NCI-H1092 (cell line): ENCODE data around the gene FAM53B.

Experiments used
- DNase-seq: peaks from one replicate; lab custom pipeline; 2025; lab: John Stamatoyannopoulos, UW

Gene FAM53B

DNA sequence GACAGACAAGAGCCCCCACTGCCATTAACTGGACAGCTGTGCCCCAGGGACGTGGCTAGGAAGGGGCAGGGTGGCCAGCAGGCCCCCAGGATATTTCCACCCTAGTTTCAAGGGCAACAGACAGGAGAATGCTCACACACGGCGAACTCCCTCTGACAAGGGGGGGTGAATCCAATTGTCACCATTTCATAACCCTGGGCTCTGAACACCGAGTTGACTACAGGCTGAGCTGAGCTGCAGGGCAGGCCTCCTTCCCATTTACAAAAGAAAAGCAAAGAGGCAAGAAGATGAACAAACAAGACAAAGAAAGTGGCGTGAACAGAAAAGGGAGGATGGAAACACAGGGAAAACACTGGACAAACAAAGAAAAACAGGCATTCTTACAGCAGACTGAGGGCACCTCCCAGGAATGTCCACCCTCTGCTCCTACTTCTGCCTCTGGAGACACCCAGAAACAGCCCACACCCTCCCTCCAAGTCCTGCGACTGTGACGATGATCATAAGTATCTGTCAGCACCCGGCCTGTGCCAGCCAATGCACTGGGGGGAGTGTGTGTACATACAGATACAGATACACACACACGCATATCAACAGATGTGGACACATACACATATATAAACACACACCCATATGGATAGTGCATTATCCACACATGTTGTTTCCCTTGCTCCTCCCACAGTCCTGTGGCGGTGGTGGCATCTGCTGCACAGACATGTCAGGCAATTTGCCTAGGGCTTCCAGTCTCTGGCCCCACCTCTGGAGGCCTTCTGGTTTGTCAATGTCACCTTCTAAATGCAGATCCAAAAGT, 66.2 kb downstream of the FAM53B start:
- no peak for DNase-seq

DNA sequence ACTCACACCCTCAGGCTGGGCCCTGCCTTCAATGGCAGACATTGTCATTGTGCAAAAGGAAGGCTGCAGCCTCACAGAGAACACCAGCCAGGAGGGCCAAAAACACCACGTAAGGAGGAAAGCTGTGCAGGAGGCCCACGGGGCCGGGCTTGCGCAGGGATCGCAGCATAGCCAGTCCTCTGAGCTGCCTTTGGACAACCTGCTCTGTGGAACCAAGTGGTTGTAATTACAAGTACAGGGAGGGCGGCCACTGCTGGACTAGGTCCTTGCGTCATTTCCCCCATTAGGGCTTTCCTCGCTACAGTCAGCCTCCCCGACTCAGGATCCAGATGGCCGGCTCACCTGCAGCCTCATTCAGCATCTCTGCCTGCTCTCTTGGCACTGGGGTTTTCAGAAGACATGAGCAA, 66.9 kb downstream of the FAM53B start:
- DNase-seq, result no peak

DNA sequence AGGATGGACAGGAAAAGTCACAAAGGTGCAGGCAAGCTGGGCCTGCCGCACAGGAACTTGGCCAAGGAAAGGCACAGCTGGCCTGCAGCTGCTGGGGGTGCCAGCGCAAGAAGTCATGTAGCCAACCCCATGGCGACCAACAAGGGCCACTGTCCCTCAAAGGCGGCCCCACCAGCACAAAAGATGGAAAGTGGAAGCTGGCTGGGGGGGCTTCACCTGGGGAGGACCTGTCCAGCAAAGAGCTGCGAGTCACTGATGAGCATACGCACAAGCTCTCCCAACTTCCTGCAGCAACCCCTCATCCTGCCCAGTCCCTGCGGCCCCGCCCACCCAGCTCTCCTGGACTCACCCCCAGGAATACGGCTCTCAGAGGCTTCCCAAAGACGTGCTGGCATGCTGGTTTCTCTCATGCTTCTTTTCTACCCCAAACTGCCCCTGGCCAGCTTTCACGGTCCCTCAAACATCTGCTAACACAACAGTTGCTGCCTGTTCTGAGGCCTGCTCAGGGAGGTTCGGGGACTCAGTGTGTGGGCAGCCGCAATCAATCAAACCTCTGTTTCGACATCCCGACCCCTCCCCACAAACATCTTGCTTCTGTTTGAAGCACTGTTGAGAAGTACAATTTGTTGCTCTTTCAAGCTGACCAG, 67.6 kb downstream of the FAM53B start:
- DNase-seq, result no peak

DNA sequence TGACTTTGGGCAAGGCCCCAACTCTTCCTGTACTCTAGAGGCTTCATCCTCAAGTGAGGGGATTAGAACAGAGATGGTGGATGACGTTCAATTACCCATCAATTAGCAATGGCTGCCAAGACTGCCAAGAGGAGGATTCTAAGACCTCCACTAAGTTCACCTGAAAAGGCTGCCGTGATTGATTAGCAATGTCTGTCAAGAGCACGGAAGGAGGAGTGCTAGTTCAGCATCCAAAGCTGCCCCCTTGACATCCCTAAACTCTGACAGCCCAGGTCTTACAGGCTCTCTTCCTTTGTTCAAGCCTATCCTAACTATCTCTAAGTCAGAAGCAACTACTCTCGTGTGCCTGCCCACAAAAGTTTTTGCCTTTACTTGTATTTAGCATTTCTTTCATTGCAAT, 68.4 kb downstream of the FAM53B start:
- no peak for DNase-seq

DNA sequence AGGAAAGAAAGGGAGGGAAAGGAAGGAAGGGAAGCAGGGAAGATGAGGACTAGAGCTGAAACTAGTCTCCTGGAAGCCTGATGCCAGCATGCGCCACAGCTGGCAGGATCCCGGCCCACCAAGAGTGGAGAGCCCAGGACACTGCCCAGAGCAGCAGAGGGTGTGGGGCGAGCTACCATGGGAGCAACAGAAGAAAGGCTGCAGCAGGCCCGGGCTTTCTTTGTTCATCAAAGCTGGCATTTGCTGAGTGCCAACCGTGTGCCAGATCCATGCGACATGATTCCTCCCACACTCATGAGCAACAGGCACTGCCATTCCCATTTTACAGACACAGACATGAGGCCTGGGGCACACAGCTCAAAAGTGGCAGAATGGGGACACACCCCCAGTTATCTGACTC, 68.9 kb downstream of the FAM53B start:
- DNase-seq, result no peak

DNA sequence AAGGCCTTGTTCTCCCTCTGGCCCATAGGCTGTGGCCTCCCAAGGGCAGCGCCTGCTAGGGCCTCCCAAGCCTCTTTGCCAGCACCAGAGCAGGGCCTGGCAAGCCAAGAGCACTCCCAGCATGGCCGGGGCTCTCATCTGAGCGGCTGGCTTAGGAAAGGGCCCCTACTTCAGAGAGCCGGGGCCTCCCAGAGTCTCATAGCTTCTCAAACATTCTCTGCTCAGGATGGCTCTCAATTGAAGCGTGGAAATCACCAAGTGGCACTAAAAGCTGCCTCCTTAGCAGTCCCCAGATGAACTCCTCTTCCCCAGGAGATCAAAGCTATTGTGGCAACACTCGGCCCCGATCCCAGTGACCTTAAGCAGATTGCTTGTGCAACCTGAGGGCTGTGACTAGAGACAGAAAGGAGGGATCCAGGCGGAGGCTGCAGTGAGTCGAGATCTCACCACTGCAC, 69.4 kb downstream of the FAM53B start:
- no peak for DNase-seq

DNA sequence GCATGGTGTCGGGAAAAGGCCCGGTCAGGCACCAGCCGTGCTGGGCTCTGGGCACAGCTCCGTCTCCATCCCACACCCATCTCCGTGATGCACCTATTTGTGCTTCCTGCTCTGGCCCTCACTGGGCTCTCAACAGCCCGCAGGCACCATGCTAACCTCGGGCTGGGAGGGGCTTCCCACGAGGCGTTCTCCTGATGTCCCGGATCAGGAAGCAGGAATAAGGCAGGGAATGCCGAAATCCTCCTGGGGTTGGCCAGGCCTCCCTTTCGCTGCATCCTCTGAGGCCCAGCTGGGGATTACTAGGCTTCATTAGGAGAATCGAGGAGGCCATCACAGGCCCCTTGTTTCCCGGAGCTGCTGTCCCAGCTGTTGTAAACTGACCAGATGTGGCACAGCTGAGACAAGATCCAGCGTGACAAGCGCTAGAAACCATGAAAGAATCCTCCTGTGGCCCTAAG, 72.0 kb downstream of the FAM53B start:
- DNase-seq, result no peak

DNA sequence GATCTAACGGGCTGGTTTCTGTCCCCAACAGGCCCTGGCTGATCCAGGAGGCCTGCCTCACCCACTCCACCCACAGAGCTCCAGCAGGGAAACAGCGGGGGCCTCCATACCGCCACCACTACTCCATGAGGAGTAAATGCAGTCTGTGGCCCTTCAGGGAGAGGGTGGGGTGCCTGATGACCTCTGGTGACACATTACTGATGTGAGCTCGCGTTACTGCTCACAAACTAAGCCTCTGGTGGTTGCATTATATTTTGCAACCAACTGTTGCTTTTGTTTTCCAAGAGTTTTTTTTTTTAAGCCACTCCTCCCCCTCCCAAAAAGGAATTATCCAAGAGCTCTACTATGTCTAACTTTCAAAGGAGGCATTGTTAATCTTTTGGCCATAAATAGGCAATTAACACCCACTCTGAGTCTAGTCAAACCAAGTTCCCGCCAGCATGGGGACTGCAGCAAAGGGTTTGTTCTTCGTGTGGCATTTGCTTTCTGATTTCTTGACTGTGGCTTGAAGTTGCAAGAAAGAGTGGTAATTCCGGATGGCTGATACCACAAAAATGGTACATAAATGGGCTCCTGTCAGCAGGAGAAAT, 72.6 kb downstream of the FAM53B start:
- DNase-seq, result no peak

DNA sequence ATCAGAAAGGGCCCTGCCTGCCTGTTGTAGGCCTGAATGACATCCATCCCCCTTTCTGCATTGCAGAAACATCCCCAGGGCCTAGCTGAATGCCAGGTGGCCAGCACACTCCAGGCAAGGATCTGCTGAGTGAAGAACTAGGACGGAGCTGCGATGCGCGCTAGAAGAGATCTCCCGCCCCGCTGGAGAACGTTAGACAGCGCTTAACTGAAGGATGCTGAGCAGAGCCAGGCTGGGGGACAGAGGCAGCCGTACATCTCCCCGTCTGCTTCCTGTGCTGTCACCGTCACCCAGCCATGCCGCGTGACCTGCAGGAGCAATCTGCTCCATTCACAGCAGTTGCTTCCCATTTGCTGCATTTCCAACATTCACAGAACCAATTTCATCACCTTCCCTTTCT, 73.3 kb downstream of the FAM53B start:
- no peak for DNase-seq

DNA sequence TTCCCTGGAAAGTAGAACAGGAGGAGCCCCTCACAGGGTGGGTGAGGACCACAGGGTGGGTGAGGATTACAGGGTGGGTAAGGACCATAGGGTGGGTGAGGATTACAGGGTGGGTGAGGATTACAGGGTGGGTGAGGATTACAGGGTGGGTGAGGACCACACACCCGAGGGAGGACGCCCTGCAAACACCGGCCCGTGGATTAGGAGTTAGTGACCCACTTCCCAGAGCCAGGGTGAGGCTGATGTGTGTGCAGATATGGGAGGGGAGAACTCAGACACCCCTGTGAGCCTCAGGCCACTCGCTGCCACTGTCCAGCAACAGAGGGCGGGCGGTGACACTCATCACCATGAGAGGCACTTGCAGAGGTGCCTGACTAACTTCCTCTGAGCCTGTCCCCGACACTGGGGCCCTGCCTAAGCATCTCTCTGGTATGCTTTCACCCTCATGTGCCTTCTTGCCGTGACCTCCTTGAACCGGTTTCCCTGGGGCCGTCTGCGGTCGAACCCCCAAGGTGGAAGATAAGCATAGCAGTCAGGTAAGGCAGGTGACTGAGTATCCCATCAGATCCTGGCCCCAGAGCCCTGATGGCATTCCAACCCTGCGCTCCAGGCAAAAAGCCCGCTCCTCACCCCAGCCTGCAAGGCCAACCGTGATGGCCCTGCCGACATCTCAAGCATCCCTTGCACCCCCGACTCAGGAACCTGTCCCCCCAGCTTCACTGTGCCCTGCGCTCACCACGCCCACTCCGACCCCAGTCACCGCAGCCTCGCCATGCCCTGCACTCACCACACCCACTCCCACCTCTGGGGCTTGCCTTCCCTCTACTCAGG, 74.1 kb downstream of the FAM53B start:
- DNase-seq, result no peak

DNA sequence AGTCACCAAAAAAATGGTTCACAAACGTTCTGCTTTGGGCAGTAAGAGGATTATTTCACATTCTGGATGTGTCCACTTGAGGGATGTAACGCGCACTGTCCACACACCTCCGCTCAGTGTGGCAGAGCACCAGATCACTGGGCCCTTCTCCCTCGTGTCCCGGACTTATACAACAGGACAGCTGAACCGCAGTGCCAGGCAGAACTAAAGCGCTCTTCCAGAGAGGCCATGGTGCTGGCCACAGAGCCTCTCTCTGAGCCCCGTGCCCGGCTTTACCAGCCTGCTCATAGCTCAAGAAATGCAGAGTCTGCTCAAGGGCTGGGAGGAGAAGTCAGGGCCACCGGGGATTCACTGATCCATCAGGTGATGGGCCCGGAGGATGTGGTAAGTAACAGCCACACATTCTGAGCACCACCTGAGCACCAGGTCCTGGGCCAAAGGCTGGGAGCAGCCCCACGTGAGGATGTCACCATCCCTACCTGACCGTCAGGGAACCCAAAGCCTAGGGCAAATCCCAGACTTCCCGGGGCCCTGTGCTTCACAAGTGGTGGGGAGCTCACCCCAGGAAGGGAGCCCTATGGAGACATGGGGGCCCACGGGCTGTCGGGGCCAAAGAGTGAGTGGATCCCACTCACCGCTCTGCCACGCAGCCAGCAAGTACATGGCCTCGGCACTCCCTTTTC, 74.9 kb downstream of the FAM53B start:
- DNase-seq, result no peak

DNA sequence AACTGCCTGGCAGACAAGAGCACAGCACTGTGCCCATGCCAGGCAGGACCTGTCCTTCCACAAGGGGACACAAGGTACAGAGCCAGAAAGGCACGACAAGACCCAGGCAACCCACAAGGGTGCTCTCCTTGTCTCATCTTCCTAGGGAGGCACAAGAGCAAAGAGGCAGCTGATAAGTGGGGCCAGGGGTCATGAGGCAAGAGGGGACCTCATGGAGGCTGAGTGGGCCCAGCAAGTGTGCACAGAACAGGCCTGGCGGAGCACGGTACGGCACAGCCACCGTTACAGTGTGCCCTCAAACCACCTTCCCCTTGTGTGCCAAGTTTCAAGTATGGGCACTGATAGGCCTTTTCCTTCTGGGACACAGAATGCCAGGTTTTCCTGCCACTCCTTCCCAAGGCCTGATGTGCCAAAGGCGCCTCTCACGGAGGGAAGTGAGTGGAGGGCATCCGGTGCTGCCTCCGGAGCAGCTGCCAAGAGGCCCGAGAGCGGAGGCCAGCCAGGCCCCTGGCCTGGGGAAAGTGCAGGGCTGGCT, 75.6 kb downstream of the FAM53B start:
- no peak for DNase-seq

DNA sequence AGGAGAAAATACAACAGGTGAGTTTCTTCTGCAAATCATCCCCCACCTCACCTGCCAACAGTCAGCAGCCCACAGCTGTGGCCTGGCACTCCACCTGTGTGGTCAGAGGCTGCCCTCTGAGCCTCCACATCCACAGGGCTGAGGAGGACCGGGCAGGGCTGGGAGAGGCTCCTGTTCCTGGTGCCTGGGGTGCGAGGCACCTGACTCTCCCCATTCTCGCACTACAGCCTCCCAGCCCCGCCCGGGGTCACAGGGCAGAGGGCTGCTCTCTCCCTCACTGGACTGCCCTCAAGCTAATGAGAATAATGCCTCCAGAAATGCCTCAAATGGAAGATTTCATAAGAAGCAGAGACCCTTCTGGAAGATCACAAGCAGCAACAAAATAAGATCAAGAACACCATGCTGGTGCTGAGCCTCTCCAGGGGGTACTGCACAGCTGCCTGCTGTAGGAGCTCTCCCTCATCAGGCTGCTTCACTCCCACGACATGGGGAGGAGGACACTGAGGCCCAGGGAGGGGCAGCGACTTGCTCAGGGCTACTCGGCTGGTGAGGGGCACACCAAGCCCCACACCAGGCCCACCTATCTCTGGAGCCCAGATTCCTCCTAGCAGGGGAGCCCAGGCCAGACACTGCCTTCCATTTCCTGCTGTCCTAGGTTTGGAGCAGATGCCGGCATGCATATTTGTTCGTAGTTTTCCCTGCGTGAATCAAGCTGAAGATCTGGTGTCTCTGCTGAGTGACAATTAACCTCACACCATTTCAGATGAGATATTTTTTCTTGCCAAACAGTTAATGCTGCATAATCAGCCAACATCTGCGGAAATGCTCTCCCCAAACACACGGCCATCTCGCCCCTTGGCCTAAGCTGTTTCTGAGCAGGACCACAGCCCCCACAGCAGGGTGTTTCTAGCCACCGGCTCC, 76.5 kb downstream of the FAM53B start:
- DNase-seq, result no peak

DNA sequence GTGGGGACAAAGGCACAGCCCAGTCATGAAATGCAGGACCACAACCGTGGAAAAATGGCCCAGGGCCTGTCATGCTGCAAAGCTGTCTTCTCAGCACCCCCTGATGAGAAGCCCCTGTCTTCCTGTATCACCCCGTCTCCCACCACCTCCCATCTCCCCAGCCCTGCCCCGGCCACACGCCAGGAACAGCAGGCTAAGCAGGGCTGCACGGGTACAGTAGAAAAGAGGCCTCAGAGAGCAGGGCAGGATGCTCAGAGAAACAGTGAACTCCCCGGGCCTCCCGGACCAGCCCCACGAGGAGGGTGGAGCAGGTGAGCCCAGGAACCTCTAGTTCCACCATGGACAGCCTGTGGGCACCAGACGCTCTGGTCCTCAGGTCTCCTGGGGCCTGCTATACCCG, 77.7 kb downstream of the FAM53B start:
- no peak for DNase-seq

DNA sequence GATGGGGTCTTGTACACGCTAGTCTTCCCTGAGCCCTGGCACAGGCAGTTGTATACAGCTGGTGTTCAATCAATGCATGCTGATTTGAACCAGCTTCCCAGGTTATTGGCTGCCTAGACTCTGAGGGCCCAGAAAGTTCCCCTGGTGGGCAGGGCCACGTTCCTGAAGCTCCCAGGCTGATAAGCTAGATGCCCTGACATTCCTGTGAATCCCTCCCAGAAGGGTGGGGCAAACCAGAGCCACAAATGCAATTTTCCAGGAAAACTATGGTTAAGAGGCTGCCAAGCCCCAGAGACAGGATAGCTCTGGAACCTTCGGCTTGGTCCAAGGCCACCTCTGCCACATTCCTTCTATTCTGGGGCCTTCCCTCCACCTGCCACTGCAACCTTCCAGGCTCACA, 78.2 kb downstream of the FAM53B start:
- no peak for DNase-seq

DNA sequence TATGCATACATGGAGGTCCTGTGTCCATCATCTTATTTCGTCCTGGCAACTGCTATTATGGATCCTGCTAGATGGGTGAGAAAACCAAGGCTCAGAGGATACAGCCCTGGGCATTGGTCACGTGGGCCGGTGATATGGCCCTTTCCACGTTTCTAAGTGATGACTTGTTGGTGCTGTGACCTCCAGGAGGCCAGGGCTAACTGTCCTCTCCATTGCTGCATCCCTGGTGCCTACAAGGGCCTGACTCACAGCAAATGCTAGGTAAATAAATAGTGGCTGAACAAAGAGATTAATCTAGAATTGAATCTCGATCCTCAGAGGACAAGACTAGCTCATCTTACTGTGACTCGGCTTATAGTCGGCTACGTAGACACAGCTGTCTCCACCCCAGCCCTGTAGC, 78.6 kb downstream of the FAM53B start:
- no peak for DNase-seq

DNA sequence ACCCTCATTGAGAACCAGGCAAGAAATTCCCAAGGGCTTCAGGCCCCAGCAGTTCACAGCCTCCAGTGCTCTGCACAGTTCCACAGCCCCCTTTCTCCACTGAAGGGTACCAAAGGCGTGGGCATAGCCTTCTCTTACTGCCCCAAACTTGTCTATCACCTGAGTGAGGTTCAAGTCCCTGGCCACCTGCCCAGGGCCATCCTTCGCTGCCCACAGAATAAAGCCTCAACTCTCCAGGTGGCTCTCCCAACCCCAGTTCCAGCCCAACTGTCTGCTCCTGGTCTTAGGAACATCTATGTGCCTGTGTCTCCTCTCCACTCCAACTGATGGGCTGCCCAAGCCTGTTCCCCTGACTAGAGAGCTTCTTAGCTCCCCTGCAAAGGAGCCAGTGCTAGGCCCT, 79.1 kb downstream of the FAM53B start:
- no peak for DNase-seq

DNA sequence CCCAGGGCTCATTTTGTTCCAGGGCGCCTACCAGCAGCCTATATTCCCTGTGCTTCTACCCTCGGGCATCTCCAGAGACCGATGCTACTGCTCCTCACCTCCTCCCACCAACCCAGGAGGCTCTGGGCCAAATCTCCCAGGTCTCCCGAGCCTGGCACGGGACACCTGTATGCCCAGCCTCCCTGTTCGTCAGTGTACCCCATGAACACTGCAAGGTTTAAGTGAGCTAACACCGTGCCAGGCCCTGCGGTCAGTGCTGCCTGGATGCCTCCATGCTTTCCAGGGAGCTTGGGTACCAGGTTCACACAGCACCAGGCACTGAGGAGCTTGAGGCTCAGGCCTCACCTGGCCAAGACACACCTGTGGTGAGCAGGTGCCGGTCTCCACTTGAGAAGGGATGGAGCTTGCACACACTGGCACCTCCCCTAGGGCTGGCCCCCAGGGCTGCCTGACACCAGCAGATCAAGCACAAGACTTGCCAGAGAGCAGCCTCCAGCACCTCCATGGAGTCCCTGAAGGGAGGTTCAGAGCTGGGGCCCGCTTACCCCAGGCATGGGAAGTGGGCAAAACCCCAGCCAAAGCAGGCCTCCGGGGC, 80.3 kb downstream of the FAM53B start:
- DNase-seq, result no peak

DNA sequence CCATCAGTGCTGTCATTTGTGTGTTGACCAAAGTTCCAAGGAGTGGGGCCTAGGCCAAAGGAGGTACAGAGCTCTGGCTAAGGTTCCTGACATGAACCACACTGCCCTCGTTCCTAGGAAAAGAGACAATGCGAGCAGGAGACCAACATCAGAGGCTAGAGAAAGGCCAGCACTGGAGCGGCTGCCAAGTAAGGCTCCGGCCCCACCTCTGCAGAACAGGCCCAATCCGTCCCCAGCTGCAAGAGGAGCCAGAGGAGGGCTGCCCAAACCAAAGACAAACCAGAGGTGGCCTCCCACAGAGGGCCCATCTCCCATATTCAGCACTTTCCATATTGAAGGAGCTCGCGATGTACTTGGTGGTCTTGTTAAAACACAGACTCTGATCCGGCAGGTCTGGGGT, 81.0 kb downstream of the FAM53B start:
- DNase-seq, result no peak

DNA sequence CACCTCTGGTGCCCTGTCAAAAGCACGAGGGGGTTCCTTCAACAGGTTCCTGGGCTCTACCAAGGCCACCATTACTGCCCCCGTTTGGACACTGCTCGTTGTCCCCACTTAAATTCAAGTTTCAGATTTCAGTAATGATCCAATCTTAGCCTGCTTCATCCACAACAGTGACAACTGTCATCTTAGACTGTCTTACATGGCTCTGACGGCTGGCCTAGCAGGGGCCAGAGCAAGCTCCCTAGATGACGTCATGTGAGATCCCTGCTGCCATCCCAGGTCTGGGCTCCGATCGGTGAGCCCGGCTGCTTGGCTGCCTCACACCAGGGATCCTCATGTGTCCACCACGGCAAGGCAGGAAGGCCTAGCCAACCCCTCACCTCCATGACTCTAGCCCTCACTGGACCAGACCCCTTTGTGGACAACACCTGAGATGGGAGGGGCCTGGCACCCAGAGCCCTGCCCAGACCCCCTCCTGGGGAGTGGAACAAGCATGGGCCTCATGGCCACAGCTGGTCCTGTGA, 82.5 kb downstream of the FAM53B start:
- no peak for DNase-seq
